GM12878 (cell line): ENCODE data around the gene TNFAIP3. TPM values are rescaled to one million over a fixed set of nuclear protein-coding genes. Genes with fewer than 3 reads are reported as not detected.

ENCODE experiments used
- ATAC-seq: fragments of 200-7000 bp; cut with Tn5 transposase; 3 replicates; pipeline ENCODE4 v1.9.1; 2020; ENCODE audit warnings: mild to moderate bottlenecking, moderate library complexity
- BruUV-seq: library from RNA; stranded (reverse); fragments of 400-500 nt; replicated peaks from 2 replicates; lab custom pipeline; 2021; lab: Mats Ljungman, UMichigan
- CTCF ChIA-PET: fragments of 300-600 bp; sonication (Branson Sonifier 250); formaldehyde crosslinking; extraction: SDS; loops from one replicate; lab custom pipeline; 2021; ENCODE audit warnings: inconsistent platforms; lab: Yijun Ruan, JAX
- POLR2A ChIA-PET: fragments of 350-600 bp; formaldehyde crosslinking; extraction: SDS; loops from one replicate; lab custom pipeline; 2021; ENCODE audit warnings: inconsistent platforms; lab: Charles Lee
- RAD21 ChIA-PET: fragments of 300-600 bp; sonication (Branson Sonifier 250); formaldehyde crosslinking; loops from one replicate; lab custom pipeline; 2023; ENCODE audit warnings: antibody characterized with exemption; ENCODE audit not compliant: unreplicated experiment; lab: Charles Lee
- SMC1A ChIA-PET: fragments of 300-600 bp; sonication (Branson Sonifier 250); formaldehyde crosslinking; loops from one replicate; lab custom pipeline; 2023; ENCODE audit not compliant: unreplicated experiment, uncharacterized antibody; lab: Charles Lee
- DNase-seq: peaks from one replicate; pipeline ENCODE4 v3.0.0-alpha.2; 2011; ENCODE audit warnings: low read depth, low spot score
- FAIRE-seq: peaks from 3 replicates; lab custom pipeline; 2011; peaks lifted over from hg19 to GRCh38; lab: Jason Lieb, UNC
- H2AFZ ChIP-seq: 2 replicates; pipeline ENCODE4 v1.6.0; 2011; ENCODE audit warnings: low read depth, low read length, control low read depth; ENCODE audit not compliant: control insufficient read depth
- H3K27ac ChIP-seq: 2 replicates; pipeline ENCODE4 v1.5.1; 2011; ENCODE audit warnings: control low read depth; ENCODE audit not compliant: control insufficient read depth, insufficient read depth
- H3K27me3 ChIP-seq, 2 experiments: replicated peaks in 1 of 2; 2 replicates each; pipeline versions ENCODE4 v1.6.0 to v1.6.1; 2011; ENCODE audit warnings: low read length in 1 of 2; ENCODE audit not compliant: control insufficient read depth in 2 of 2, insufficient read depth in 2 of 2
- H3K36me3 ChIP-seq, 2 experiments: 2 replicates each; pipeline ENCODE4 v1.5.1; 2011; ENCODE audit warnings: low read length in 1 of 2; ENCODE audit not compliant: control insufficient read depth in 2 of 2, insufficient read depth in 2 of 2
- H3K4me1 ChIP-seq: 2 replicates; pipeline ENCODE4 v1.6.1; 2011; ENCODE audit warnings: mild to moderate bottlenecking, low read length, moderate library complexity, mixed read lengths; ENCODE audit not compliant: control insufficient read depth, insufficient read depth
- H3K4me2 ChIP-seq: 2 replicates; pipeline ENCODE4 v1.6.0; 2011; ENCODE audit warnings: control low read depth; ENCODE audit not compliant: control insufficient read depth, insufficient read depth
- H3K4me3 ChIP-seq: fragments of 200-600 bp; sonication (generic); 2 replicates; pipeline ENCODE4 v1.5.1; 2016
- H3K79me2 ChIP-seq: 2 replicates; pipeline ENCODE4 v1.6.0; 2011; ENCODE audit warnings: low read length; ENCODE audit not compliant: control insufficient read depth, insufficient read depth
- H3K9ac ChIP-seq: 2 replicates; pipeline ENCODE4 v1.8.0; 2011; ENCODE audit warnings: low read length, control low read depth, mixed read lengths; ENCODE audit not compliant: control insufficient read depth, insufficient read depth
- H3K9me3 ChIP-seq: replicated peaks from 3 replicates; pipeline ENCODE4 v1.5.1; 2011; ENCODE audit warnings: mild to moderate bottlenecking, low read length; ENCODE audit not compliant: control insufficient read depth, insufficient read depth
- H4K20me1 ChIP-seq: 2 replicates; pipeline ENCODE4 v1.6.0; 2011; ENCODE audit not compliant: control insufficient read depth, insufficient read depth
- TAF1 ChIP-seq: IDR thresholded peaks from 2 replicates; pipeline ENCODE4 v1.6.1; 2011; ENCODE audit warnings: mild to moderate bottlenecking, low read depth, low read length, borderline replicate concordance
- ZNF687 ChIP-seq: fragments of 450-650 bp; IDR thresholded peaks from 2 replicates; pipeline ENCODE4 v1.6.1; 2017; ENCODE audit warnings: mild to moderate bottlenecking, moderate library complexity
- WGBS: methylation state at CpG from one replicate; pipeline ENCODE4 v1.1.6; 2016; ENCODE audit warnings: low lambda C conversion rate; ENCODE audit not compliant: insufficient replicate concordance, insufficient coverage; ENCODE audit errors: missing lambda C conversion rate; 5-methylcytosine and 5-hydroxymethylcytosine counted together
- in situ Hi-C: fragments of 300-500 bp; cut with MboI; formaldehyde crosslinking; loops from 9 replicates; pipeline ENCODE4 v1.14.3; 2018; ENCODE audit warnings: mixed read lengths
- intact Hi-C: fragments of 100-400 bp; cut with micrococcal nuclease; formaldehyde crosslinking; loops from one replicate; pipeline ENCODE4 v1.14.2; 2022; ENCODE audit not compliant: unreplicated experiment
- polyA plus RNA-seq, 11 experiments: library from polyadenylated mRNA; depleted of rRNA in 4 of 11; unstranded in 6 of 11; stranded (reverse) in 5 of 11; fragments of >200 nt; fragmentation: Nextera tagmentation in 4 of 11; fragmentation: Illumina TruSeq in 1 of 11; extraction: Ambion mirVana in 4 of 11; extraction: Trizol in 1 of 11; gene quantifications; 1 replicate in 1 of 11; 2 replicates in 10 of 11; pipeline versions ENCODE4 v1.2.1 to v1.2.3, GENCODE V29; 2011 to 2016; ENCODE audit warnings: inconsistent platforms in 2 of 11, missing spikeins in 2 of 11, low read depth in 1 of 11
- total RNA-seq, 4 experiments: library from RNA; depleted of rRNA in 3 of 4; stranded (reverse); fragments of >200 nt in 3 of 4; fragmentation: Illumina TruSeq in 1 of 4; extraction: Trizol in 1 of 4; gene quantifications; 2 replicates each; pipeline versions ENCODE4 v1.2.1 to v1.2.3, GENCODE V29; 2013 to 2021

Gene TNFAIP3
- total and polyA plus RNA-seq, 10 of the 15 experiments (the other 5 are each of a cell fraction or from before 2014, with no cell fraction given), result 18.0 to 350 (median 127) TPM

- SMC1A ChIA-PET, result interaction anchor here (0.8 to 30.6 kb wide), 10 partner anchors 10 to 160 kb away, joined by 3 to 1237 read pairs (median 14); no protein-coding TSS in a partner anchor
- no peaks in the 10 kb centered on the region for H4K20me1 ChIP-seq
- POLR2A ChIA-PET, result interaction anchor here (0.7 to 3.8 kb wide), 11 partner anchors 28 to 80 kb away, joined by 3 to 17 read pairs (median 4); no protein-coding TSS in a partner anchor
- H3K9ac ChIP-seq, result no peak overlapping the region; the same call in 1 of the 2 replicates
- TF ChIP-seq TAF1 (no peak), ZNF687 (peak; percentile 20; the same call in 1 of the 2 replicates)
- TF ChIP-seq, all 136 proteins: peak for 1
- Histone ChIP-seq H3K4me3 (0 out of 2 replicates have a peak overlapping the region, but pooled peaks have one; percentile 69), H3K36me3 (0 out of 4 replicates have a peak, but pooled peaks cover 0 to 8% of the 10 kb centered on the region in 2 experiments), H2AFZ (no peak overlapping the region), H3K27ac (no peak overlapping the region), H3K4me1 (peaks cover 5% of the 10 kb centered on the region; the same call in 1 of the 2 replicates), H3K9me3 (no peaks in the 10 kb centered on the region), H3K79me2 (peaks cover 40% of the 10 kb centered on the region), H3K4me2 (peak overlapping the region; percentile 96), H3K27me3 (no peaks in the 10 kb centered on the region)
- CTCF ChIA-PET, result interaction anchor here (0.6 to 24.0 kb wide), 12 partner anchors 14 to 161 kb away, joined by 3 to 712 read pairs (median 6); no protein-coding TSS in a partner anchor
- no peak for FAIRE-seq
- ATAC-seq, result no peak
- BruUV-seq, result no TSS peak
- in situ Hi-C loops, result loop anchor here (5.0 kb wide), 3 partner anchors 63 to 158 kb away; no protein-coding TSS in a partner anchor
- no peak for DNase-seq
- intact Hi-C loops, result loop anchor here (5.0 kb wide), 2 partner anchors 203 to 242 kb away; partner anchors contain the start of gene PERP
- WGBS, result 84% methylated on average over 4 of the region's 4 CpGs
- RAD21 ChIA-PET, result interaction anchor here (1.0 to 20.6 kb wide), 9 partner anchors 28 to 159 kb away, joined by 3 to 774 read pairs (median 6); no protein-coding TSS in a partner anchor
Observed at GRCh38 chr6:137864812-137865508, 2.1 kb upstream of the TNFAIP3 start.
